NB4 (cell line): ENCODE data around the gene TMEM87B.

Experiments used
- DNase-seq: peaks from one replicate; pipeline ENCODE4 v3.0.0; 2010; ENCODE audit warnings: low read depth
- H3K4me3 ChIP-seq: one replicate; pipeline ENCODE4 v1.5.1; 2011; ENCODE audit warnings: mild to moderate bottlenecking, low read depth, low read length, moderate library complexity
- MYC ChIP-seq: IDR thresholded peaks from 2 replicates; pipeline ENCODE4 v1.6.1; 2011; ENCODE audit warnings: low read depth, low read length
- POLR2A ChIP-seq: IDR thresholded peaks from 2 replicates; pipeline ENCODE4 v1.6.1; 2011; ENCODE audit warnings: mild to moderate bottlenecking; ENCODE audit not compliant: insufficient read length; ENCODE audit errors: extremely low read depth
- TF ChIP-seq, protein P1 (sequence below): IDR thresholded peaks from one replicate; pipeline ENCODE4 v1.5.1; 2012; ENCODE audit warnings: low read depth, low read length
- TF ChIP-seq, protein P2 (sequence below): IDR thresholded peaks from 2 replicates; pipeline ENCODE4 v1.6.1; 2011; ENCODE audit warnings: low read depth, low read length

Gene TMEM87B

DNA sequence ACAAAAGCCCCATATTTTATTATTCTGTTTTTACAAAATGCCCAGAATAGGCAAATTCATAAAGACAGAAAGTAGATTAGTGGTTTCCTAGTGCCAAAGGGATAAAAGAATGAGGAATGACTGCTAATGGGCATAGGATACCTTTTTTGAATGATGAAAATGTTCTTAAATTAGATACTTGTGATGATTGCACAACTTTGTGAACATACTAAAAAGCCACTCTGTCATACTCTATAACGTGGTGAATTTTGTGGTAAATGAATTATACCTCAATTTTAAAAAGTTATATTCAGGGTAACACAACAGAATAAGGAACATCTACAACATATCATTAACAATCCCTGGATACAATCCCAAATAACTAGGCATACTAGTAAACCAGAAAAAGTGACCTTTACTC is 74.0 kb downstream of the TMEM87B start:
- TF ChIP-seq, protein P1, sequence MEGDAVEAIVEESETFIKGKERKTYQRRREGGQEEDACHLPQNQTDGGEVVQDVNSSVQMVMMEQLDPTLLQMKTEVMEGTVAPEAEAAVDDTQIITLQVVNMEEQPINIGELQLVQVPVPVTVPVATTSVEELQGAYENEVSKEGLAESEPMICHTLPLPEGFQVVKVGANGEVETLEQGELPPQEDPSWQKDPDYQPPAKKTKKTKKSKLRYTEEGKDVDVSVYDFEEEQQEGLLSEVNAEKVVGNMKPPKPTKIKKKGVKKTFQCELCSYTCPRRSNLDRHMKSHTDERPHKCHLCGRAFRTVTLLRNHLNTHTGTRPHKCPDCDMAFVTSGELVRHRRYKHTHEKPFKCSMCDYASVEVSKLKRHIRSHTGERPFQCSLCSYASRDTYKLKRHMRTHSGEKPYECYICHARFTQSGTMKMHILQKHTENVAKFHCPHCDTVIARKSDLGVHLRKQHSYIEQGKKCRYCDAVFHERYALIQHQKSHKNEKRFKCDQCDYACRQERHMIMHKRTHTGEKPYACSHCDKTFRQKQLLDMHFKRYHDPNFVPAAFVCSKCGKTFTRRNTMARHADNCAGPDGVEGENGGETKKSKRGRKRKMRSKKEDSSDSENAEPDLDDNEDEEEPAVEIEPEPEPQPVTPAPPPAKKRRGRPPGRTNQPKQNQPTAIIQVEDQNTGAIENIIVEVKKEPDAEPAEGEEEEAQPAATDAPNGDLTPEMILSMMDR: no peak
- TF ChIP-seq, protein P2, sequence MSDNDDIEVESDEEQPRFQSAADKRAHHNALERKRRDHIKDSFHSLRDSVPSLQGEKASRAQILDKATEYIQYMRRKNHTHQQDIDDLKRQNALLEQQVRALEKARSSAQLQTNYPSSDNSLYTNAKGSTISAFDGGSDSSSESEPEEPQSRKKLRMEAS: no peak
- H3K4me3 ChIP-seq: no peak overlapping the region
- no peak for DNase-seq

DNA sequence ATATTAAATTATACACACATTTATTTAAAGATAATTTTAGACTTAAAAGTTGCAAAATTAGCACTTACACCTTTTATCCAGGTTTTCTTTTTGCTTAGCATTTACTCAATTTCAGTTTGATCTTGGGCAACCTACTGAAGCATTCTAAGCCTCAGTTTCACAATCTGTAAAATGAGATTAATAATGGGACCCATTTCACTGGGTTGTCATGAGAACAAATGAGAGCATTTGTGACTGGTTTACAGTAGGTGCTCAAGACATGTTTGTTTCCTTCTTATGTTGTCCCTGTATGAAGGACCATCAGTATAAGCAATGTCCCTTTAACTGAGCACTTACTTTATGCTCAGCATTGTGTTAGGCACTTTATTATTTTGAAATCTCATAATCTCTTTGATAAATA is 78.3 kb downstream of the TMEM87B start:
- no peak overlapping the region for H3K4me3 ChIP-seq
- no peak for TF ChIP-seq POLR2A
- TF ChIP-seq, protein P1: no peak
- TF ChIP-seq, protein P2: no peak
- no peak for TF ChIP-seq MYC
- no peak for DNase-seq

DNA sequence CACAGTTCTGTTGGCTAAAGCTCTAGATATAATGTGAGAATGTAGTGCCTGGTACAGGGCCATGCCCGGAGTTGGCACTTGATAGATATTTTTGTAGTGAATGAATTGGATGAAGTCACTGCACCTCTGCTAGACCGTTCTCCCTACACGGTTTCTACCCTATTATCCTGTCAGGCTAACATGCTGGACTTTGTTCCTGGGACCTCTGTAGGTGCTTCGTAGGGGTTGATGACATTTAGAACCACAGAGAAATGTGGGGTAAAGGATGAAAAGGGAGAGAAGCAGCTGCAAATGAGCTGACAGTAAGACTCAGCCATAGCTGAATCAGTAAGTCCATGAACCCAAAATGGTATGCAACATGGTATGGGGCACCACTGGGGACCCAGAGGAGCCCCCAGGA is 79.1 kb downstream of the TMEM87B start:
- H3K4me3 ChIP-seq: no peak overlapping the region
- TF ChIP-seq, protein P1: no peak
- TF ChIP-seq, protein P2: no peak
- TF ChIP-seq MYC (no peak), POLR2A (no peak)
- no peak for DNase-seq

DNA sequence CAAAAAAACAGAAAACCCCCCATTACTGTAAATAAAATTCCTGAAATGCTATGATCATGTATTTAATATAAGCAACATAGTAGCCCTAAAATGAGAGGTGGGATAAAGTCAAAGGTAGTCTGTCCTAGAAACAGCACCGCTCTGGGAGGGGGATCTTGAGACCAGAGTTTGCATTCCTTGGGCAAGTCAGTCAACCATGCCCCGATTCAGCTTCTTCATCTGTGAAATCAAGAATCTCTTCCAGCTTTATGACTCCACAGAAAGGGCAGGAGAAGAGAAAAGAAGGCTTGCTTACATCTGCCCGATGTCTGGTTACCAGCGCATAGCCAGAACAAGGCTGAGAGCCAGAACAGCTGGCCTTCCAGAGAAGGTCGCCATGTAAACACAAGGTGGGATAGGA is 81.0 kb downstream of the TMEM87B start:
- DNase-seq: no peak

DNA sequence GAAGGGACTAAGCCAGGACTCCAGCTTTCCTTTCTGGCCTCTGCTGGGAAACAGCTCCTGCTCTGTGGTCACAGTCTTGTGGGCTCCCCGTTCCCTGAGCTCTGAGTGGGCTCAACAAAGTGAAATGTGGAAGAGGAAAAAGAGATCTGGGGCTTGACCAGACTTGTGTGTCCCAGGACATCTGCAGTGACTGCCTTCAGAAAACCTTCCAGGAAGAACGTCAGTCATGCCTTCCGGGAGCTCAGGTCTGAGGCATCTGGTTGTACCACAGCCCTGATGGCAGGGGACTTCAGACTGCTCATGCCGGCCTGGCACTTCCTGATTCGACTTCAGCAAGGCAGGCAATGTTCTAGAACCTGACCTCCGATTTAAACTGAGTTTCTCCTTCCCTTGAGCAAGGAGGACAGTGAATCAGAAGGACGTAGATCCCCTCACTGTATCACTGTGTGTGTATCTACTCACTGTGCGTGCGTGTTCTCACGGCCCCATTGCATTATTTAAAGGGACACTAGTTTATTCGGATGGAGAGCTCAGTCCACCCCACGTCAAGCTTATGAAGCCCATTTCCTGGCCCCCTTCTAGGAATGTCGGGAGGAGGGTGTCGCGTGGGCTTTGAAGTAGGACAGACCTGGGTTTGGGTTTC is 82.6 kb downstream of the TMEM87B start:
- no peak overlapping the region for H3K4me3 ChIP-seq
- peak; percentile 49 for DNase-seq
- TF ChIP-seq, protein P1: no peak
- no peak for TF ChIP-seq POLR2A
- TF ChIP-seq, protein P2: no peak
- no peak for TF ChIP-seq MYC

More for the DNA sequence above, 81.0 kb downstream of the TMEM87B start:
- no peak overlapping the region for H3K4me3 ChIP-seq
- TF ChIP-seq MYC: no peak
- TF ChIP-seq, protein P2: no peak
- TF ChIP-seq, protein P1: no peak
- TF ChIP-seq POLR2A: no peak
